Stimulated activated CD4-positive, alpha-beta T cell treated with anti-CD3 and anti-CD28 coated beads, Interleukin-4, amount 100 ng/mL, for 24 hours (primary cell): ENCODE results near the gene PRAMEF11.
"Not testable (repeated sequence)": the region's sequence is repeated elsewhere in the genome, so short reads cannot be mapped to it uniquely, and the experiment has no call there.

Experiments
- DNase-seq: peaks from one replicate; pipeline ENCODE4 v3.0.0-alpha.2; 2020

The PRAMEF11 gene

GRCh38 chr1:12831310-12831709 lies at the start of gene PRAMEF11:
Gene PRAMEF11 (minus strand): TSS chr1:12831410. CDS start chr1:12828789, 2,621 bp downstream.
- not testable (repeated sequence) for DNase-seq

GRCh38 chr1:12878453-12878852 lies 47.2 kb upstream of the PRAMEF11 start:
- not testable (repeated sequence) for DNase-seq

- not testable (repeated sequence) for DNase-seq
These were observed 32.1 kb upstream of the PRAMEF11 start for GRCh38 chr1:12863131-12863880.

GRCh38 chr1:12856786-12857185 lies 25.6 kb upstream of the PRAMEF11 start, which contains the start of gene PRAMEF2:
Gene PRAMEF2 (plus strand): TSS chr1:12857086. CDS start chr1:12859010, 1,924 bp downstream.
- DNase-seq, result not testable (repeated sequence)

GRCh38 chr1:12851779-12852178 lies 20.6 kb upstream of the PRAMEF11 start:
- DNase-seq, result no peak

GRCh38 chr1:12848620-12849019 lies 17.4 kb upstream of the PRAMEF11 start, which contains the start of gene HNRNPCL1:
Gene HNRNPCL1 (minus strand): TSS chr1:12848720. CDS start chr1:12848289, 431 bp downstream.
- DNase-seq, result not testable (repeated sequence)

GRCh38 chr1:12833251-12833650 lies 2.0 kb upstream of the PRAMEF11 start:
- DNase-seq, result not testable (repeated sequence)

- not testable (repeated sequence) for DNase-seq
These were observed 12.1 kb downstream of the PRAMEF11 start for GRCh38 chr1:12819061-12819460.

GRCh38 chr1:12811409-12811784 lies 19.8 kb downstream of the PRAMEF11 start:
- no peak for DNase-seq

- DNase-seq, result no peak
These were observed 20.4 kb downstream of the PRAMEF11 start for GRCh38 chr1:12810691-12811408.

GRCh38 chr1:12809933-12810332 lies 21.3 kb downstream of the PRAMEF11 start:
- DNase-seq, result no peak

- no peak for DNase-seq
These were observed 31.5 kb downstream of the PRAMEF11 start for GRCh38 chr1:12799730-12800129.

- DNase-seq, result no peak
These were observed 32.3 kb downstream of the PRAMEF11 start for GRCh38 chr1:12798911-12799310.

GRCh38 chr1:12791097-12791496 lies 40.1 kb downstream of the PRAMEF11 start, which contains the start of gene PRAMEF1:
Gene PRAMEF1 (plus strand): TSS chr1:12791397. CDS start chr1:12793228, 1,831 bp downstream.
- not testable (repeated sequence) for DNase-seq

- not testable (repeated sequence) for DNase-seq
These were observed 46.5 kb downstream of the PRAMEF11 start for GRCh38 chr1:12784729-12785128.

GRCh38 chr1:12783783-12784182 lies 47.4 kb downstream of the PRAMEF11 start:
- not testable (repeated sequence) for DNase-seq

GRCh38 chr1:12781488-12781887 lies 49.7 kb downstream of the PRAMEF11 start:
- DNase-seq, result not testable (repeated sequence)

GRCh38 chr1:12778907-12779306 lies 52.3 kb downstream of the PRAMEF11 start:
- no peak for DNase-seq

GRCh38 chr1:12778061-12778460 lies 53.1 kb downstream of the PRAMEF11 start:
- DNase-seq, result no peak

- no peak for DNase-seq
These were observed 54.2 kb downstream of the PRAMEF11 start for GRCh38 chr1:12776801-12777557.

- DNase-seq, result no peak
These were observed 55.8 kb downstream of the PRAMEF11 start for GRCh38 chr1:12775443-12775842.

- DNase-seq, result no peak
These were observed 56.3 kb downstream of the PRAMEF11 start for GRCh38 chr1:12774801-12775345.
